ENCODE data around the gene KIAA1217.

- TF ChIP-seq CTCF (conservative IDR thresholded peaks at IDR 0.05; ENCODE audit: low read length) (no peak), EZH2phosphoT487 (IDR thresholded peaks at IDR 0.05; ENCODE audit: borderline replicate concordance) (no peak)
Observed at GRCh38 chr10:24456322-24456721, 247.4 kb downstream of the KIAA1217 start.
